ENCODE results near the gene RMND5B.

DNA sequence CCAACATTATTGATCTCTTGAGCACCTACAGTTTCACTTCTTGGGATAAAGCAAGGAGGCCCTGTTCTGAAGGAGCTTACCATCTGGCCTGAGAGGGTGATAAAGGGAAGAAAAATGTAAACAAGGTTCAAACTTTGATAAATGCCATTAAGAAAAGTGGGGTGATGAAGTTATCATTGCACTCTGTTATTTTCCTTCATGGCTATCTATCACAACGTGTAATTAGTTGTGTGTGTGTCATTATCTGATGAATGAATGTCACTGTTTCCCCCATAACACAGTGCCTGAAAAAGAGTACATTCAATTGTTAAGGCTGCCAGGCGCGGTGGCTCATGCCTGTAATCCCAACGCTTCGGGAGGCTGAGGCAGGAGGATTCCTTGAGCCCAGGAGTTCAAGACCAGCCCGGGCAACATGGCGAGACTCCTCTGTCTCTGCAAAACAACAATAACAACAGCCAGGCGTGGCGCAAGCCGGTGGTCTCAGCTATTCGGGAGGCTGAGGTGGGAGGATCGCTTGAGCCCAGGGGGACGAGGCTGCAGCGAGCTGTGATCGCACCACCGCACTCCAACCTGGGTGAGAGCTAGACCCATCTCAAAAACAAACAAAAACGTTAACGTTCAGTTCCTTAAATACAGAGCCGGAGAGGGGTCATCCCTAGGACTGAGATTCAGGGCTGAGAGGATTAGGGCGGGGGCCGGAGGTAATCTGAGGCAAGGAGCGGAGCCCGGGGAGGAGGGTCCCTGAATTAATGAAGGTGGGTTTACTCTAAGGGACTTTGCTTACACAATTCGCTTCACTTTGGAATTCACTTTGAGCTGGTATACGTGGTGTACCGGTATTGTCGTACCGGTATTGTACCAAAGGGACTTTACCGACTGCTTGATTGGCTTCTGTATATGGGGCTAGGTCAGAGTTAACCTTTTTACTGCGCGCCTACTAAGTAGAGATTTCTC lies 22.0 kb downstream of the RMND5B start:
- TF ChIP-seq EP300 (IDR thresholded peaks at IDR 0.05; ENCODE audit: low read depth in 2 of 2, low read length in 2 of 2) (no peak), EP300 (CRISPR knock-in tag; IDR thresholded peaks at IDR 0.05; ENCODE audit: borderline replicate concordance) (no peak), ZNF703 (CRISPR knock-in tag; IDR thresholded peaks at IDR 0.05; ENCODE audit: borderline replicate concordance) (no peak), ZBTB33 (CRISPR knock-in tag; IDR thresholded peaks at IDR 0.05) (no peak), KLF9 (CRISPR knock-in tag; IDR thresholded peaks at IDR 0.05; ENCODE audit: low read depth) (no peak), TBX3 (IDR thresholded peaks at IDR 0.05; ENCODE audit: borderline replicate concordance) (no peak), ZNF780A (CRISPR knock-in tag; IDR thresholded peaks at IDR 0.05) (no peak), POLR2A (IDR thresholded peaks at IDR 0.05; ENCODE audit: insufficient read depth in 1 of 2, low read depth in 2 of 2, low read length in 2 of 2) (no peak), SMC3 (IDR thresholded peaks at IDR 0.05; ENCODE audit: low read length) (no peak), ZSCAN29 (CRISPR knock-in tag; conservative IDR thresholded peaks at IDR 0.05) (no peak), CHD4 (IDR thresholded peaks at IDR 0.05; ENCODE audit: borderline replicate concordance, low read length) (no peak)
- TF ChIP-seq, protein P1, sequence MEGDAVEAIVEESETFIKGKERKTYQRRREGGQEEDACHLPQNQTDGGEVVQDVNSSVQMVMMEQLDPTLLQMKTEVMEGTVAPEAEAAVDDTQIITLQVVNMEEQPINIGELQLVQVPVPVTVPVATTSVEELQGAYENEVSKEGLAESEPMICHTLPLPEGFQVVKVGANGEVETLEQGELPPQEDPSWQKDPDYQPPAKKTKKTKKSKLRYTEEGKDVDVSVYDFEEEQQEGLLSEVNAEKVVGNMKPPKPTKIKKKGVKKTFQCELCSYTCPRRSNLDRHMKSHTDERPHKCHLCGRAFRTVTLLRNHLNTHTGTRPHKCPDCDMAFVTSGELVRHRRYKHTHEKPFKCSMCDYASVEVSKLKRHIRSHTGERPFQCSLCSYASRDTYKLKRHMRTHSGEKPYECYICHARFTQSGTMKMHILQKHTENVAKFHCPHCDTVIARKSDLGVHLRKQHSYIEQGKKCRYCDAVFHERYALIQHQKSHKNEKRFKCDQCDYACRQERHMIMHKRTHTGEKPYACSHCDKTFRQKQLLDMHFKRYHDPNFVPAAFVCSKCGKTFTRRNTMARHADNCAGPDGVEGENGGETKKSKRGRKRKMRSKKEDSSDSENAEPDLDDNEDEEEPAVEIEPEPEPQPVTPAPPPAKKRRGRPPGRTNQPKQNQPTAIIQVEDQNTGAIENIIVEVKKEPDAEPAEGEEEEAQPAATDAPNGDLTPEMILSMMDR (CRISPR knock-in tag; IDR thresholded peaks at IDR 0.05) = no peak

Data from HepG2 (cell line).